HG03135 (cell line): Measurements from ENCODE around the gene SLC2A1.

Experiments
- ATAC-seq: cut with Tn5 transposase; IDR thresholded peaks from one replicate; pipeline ENCODE4 v1.9.1; 2021; ENCODE audit warnings: mild to moderate bottlenecking, moderate library complexity; ENCODE audit not compliant: unreplicated experiment

SLC2A1 gene

DNA sequence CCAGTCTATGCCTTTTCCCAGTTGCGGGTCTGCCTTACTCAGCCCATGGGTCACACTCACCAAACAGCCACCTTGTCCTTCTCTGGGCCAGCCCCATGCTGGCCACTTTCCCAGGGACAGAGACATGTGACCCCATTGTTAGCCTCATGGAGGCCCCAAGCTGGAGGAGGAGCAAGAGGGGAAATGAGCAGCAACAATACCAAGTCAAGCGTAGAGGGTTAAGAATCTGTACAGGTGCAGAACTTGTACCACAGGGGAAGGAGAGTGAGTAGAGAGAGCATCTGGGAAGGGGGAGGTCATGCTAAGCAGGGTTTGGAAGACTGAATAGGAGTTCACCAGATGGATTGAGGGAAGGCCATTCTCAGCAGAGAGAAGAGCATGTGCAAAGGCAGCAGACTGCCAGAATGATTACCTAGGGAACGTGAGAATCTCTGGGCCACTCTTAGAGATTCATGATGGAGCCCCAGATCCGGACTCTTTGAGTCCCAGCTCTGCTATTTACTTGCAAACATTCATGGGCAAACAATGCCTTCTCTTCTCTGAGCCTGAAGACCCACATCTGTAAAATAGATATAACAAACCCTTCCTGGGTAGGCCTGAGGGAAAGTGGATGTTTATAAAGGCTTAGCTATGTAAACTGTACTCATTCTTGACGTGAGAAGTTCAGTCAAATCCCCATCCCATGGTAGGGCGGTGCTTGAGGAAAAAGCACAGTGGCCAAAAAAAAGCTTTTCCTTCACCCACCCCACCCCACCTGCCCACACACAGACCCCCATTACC is 2.8 kb upstream of the SLC2A1 start:
- no peak for ATAC-seq

DNA sequence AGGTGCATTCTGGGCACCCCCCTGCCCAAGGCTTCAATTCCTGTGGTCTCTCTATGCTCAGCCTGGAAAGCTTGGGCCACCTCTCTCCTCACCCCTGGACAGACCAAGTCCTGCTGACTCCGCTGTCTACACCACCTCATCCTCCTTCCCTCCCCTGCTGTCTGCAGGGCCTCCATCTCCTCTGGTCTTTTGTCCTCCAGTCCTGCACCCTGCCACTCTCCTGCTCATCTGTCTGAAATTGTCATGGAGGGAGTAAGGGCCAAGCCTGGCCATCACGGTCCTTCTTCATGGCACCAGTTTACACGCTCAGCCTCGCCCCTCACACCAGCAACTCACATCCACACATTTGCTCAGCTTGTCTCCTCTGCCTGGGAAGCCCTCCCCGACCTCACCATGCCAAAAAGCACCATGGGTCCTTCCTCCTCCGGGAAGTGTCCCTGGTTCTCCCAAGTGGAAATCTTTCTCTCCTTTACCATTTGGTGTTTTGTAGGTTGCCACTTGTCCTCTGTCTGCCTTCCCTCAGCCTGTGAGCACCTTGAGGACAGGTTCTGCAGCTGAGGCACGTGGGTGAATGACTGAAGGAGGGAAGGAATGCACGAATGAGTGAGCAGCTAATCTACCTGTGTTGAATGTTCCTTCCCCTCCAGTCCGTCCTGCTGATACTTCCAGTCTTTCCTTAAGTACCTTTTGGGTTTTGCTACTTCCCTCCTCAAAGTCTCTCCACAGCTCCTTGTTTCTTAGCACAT is 2.1 kb upstream of the SLC2A1 start:
- ATAC-seq = no peak

DNA sequence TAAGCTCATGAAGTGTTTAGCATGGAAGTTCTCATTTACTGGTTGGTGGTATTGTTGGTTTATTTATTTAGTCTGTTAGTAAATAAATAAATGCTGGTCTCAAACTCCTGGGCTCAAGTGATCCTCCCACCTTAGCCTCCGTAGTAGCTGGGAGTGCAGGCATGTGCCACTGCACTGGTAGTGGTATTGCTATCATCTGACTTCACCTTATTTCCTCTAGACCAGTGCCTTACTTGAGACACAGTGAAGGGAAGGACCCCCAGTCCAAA is 1.4 kb upstream of the SLC2A1 start:
- ATAC-seq = no peak

DNA sequence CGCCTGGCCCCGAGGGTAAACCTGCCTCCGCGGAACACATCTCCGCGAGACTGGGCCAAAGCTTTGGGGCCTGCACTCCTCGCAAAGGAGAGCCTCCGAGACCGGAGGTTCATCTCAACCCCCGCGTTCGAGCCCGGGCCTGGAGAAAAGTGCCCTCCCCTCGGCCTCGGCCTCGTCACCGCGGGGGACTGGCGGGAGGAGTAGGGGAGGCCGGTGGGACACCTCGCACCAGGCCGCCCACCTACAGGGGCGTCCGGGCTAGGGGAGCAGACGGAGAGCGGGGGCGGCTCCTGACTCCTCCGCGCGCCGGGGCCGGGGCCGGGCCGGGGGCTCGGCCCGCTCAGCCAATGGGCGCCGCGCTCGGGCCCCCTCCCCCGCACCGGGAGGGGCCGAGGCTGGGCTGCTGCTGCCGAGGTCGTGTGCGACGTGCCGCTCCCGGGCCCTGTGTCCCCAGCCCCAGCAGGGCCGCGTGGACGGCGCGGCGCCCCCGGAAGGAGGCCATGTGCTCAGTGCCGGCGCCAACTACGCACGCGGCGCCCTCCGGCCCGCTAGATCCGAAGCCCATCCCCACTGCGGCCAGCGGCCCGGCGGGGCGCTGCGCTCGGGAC is 684 bp downstream of the SLC2A1 start:
- peak; percentile 36 for ATAC-seq

DNA sequence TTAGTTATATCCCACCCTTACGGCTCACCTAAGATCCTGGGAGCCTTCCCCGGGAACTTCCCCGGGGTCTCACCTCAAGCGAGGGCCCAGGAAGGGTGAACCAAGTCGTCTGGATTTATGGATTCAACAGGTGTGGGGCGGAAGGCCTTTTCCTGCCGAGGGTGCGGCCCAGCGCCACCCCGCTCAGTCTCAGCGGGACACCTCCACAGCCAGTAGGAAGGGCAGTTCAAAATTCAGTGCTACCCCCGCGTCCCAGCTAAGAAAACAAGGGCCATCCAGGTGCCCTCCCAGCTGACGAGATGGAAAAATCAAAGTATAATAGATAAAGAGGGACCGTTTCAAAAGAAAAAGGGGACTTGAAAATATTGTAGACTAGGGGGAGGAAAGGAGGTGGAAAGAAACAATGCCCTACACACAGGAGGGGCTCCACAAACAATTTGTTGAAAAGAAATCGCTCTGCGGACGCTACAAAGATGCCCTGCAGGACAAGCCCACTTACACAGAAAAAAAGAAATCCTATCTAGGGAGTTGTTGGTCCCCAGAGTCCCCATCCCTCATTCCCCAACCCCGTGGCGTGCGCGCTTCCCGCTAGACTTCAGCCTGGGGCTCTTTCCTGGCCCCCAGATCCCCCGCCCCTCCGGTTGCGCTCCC is 1.3 kb downstream of the SLC2A1 start:
- ATAC-seq = no peak

DNA sequence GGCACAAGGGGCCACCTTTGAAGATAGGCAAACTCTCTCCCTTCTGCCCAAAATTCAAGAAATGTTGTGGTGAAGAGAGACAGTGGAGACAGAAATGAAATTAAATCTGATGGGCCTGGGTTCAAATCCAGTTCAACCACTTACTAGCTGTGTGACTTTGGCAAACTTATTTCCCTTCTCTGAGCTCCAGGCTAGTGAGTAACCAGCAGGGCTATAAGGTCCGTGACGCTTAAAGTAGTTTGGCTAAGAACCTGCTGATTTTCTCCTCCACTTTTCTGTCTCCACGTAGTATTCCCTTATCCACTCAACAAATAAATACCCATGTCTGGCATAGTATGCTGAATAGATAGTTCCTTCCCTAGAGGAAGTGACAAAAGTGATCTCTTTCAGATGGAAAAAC is 1.9 kb downstream of the SLC2A1 start:
- no peak for ATAC-seq

DNA sequence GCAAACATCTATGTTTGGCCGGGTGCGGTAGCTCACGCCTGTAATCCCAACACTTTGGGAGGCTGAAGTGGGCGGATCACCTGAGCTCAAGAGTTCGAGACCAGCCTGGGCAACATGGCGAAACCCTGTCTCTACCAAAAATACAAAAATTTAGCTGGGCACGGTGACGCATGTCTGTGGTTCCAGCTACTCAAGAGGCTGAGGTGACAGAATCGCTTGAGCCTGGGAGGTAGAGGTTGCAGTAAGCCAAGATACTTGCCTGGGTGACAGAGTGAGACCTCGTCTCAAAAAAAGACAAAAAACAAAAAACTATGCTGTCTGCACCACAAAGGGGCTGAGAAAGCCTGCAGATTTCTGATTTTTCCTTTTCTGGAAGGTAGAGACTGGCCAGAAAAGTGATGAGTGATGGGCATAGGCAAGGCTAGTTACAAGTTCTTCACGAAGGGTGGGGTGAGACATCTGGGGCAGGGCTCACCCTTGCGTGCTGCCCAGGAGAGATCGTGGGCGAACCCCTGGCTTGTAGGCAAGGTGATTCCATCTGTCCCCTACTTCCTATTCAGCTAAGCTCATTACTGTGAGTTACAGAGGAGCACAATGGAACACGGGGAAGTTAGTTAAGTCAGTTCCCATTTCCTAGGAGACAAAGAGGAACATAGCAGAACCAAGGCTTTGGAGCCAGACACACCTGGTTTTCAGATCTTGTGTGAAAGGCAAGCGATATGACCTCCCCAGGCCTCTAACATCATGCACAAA is 3.2 kb downstream of the SLC2A1 start:
- ATAC-seq = no peak

DNA sequence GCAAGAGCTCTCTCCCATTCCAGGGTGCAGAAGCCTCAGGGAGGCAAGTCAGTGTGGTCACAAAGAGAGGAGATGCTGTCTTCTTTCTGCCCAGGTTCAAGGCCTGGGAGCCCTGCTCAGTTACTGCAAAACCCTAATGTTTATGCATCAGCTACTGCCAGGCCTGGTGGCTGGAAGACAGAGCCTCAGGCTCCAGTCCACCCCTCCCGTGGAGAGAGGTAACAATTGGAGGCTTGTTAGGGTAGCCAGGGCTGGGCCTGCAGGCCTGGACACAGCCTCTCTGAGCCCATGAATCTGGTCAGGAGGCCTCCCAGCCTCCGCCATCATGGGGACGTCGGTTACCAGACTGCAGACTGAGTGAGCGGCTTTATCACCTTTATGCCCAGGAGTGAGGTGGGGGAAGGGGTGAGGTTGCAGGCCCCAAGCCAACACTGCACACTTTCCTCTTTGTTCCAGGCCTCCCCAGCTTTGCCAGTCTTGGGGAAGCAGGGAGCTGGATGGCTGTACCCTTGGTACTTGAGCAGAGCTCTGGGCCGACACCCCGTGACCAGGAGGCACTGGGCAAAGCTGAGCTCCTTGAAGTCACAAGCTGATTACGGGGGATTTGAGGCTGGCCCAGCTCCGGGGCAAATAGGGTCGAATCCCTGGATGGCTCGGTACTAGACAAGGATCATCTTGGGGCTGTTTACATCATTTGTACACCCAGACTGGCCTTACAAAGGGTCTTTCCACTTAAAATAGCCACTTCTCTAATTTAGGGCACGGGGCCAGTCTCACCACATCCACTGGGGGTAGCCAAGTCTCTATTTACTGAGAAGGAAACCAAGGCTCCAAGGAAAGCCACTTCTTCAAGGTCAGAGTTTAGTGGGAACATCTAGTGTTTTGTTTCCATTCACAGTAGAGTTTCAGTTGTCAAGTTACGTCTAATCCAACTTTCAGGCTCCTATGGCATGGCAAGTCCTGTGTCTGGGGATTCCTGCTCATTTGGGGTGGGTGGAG is 5.2 kb downstream of the SLC2A1 start:
- no peak for ATAC-seq

DNA sequence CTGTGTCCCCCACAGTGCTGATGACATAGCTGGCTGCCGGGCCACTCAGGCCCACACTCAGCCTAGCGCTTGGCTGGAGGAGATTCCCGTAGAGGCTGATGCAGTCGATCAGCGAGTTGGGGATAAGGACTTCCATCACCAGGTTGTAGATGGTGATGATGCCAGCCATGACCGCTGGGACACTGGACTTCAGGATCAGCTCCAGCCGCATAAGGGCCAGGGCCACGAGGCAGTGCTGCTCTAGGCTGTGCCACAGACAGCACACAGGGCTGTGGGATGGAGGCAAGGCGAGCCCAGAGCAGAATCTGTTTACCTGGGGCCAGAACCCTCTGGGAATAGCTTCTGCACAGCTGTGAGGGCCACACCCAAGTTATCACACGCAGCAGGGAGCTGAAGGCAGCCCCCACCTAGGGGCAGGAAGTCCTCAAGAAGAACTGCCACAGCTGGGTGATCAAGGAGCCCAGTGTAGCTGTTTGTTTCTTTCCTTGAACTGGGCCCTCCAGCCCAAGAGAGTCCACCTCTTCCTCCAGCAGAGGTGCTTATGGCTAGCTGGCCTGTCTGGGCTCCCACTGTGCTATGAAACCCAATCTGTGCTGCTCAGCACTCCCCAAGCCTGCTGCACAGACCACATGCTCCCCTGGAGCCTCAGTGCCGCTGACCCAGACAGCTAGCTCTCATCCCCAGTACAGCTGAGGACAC is 6.2 kb downstream of the SLC2A1 start:
- no peak for ATAC-seq

DNA sequence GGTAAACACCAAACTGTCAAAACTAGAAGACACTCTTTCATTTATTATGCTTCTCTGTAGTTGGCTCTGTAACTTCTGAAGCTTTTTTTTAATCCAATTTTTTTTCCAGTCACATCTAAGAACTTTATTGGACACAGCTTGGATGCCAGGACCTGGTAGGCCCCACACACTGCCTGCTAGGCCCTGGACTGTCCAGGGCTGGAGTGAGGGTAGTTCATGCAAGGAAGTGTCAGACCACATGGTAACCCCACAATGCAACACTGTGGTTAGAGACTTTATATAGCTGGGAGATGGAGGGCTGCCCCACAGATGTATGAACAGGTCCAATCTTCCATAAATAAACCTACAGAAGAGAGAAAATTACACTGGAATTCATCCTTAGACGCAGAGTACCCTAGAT is 7.1 kb downstream of the SLC2A1 start:
- ATAC-seq = no peak

DNA sequence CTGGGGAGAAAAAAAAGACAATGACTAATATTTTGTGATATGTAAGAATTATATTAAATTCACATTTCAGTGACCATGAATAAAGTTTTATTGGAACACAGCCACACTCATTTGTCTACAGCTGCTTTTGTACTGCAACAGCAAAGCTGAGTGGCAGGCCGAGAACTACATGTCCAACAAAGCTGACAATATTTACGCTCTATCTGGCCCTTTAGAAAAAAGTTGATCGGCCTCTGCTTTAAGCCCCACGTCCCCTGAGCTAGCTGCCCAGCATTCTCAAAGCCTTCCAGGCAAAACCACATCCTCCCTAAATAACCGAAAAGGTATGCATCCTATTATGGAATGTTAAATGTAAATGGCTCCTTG is 8.6 kb downstream of the SLC2A1 start:
- no peak for ATAC-seq

DNA sequence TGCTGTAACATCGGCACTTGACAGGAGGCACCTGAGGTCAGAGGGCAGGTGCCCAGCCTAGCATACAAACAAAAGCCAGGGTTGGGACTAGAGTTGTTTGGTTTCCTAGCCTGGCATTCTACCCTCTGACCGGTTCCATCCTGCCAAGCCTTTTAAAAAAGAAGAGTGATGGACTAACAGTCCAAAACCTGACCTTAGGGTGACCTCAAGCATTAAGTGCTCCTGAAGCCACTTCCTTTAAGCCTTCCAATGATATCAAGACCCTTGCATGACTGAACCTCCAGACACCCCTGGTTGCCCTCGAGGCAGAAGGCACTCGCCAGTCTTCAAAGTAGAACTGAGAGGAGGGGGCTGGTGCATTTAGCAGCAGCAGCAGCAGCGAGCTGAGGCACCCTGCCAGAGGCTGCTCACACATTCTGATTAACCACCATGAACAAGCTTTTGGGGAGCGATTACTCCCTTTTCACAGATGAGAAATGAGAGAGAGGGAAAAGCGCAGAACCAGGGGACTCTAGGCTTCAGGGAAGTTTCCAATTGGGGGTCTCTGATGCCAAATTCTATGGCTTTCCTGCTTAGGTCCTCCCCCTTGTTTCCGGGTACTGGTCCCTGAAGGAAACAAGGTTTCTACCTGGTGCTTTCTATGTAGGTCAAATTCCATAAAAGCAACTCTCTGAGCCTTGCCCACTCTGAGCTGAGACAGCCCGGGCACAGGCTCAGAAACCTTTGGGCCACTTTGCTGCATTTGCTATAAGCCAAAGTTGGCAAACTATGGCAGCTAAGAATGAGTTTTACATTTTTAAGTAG is 9.2 kb downstream of the SLC2A1 start:
- no peak for ATAC-seq

DNA sequence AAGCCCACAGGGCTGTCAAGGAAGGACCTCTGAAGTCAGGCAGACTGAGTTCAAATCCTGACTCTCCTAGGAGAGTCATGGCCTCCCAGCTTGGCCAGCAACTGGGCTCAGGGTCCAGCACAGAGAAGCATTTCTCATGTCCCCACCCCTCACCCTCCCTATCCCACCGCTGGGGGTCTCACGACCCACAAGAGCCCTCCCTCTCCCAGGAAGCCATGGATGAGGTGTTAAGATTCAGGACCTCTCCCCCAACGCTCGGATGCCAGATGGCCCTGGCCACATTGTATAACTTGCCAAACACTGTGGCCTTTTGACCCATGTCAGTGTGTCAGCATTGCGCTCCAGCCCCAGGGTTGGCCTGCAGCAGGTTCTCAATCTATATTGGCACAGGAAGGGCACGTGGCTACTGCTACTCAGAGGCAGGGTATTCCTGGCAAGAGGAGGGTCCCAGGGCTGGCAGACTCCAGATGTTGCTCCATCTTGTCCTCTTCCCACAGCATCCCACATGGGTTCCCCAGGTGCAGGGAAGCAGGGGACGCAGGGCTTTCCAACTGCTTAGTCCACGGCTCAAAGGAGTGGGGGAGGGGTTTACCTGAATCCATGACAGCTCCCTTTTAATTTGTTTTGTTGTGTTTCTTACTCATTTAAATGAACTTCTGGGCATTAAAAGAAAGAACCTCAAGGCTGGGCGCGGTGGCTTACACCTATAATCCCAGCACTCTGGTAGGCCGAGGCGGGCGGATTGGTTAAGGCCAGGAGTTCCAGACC is 10.5 kb downstream of the SLC2A1 start:
- no peak for ATAC-seq

DNA sequence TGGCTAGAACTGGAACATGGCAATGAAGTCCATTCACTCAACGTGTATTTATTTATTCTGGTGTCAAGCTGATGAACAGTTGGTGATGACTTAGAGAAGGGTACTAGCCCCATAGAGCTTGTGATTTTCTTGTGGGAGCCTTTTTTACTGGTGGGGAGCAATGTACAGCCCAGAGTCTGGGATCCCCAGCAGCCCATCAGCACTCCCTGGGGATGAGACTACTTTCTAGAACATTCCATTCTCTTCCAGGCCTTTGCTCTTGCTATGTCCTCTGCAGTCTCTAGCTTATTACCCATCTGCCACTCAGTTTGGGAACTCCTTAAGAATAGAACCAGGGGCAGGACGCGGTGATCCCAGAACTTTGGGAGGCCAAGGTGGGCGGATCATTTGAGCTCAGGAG is 11.6 kb downstream of the SLC2A1 start:
- no peak for ATAC-seq

DNA sequence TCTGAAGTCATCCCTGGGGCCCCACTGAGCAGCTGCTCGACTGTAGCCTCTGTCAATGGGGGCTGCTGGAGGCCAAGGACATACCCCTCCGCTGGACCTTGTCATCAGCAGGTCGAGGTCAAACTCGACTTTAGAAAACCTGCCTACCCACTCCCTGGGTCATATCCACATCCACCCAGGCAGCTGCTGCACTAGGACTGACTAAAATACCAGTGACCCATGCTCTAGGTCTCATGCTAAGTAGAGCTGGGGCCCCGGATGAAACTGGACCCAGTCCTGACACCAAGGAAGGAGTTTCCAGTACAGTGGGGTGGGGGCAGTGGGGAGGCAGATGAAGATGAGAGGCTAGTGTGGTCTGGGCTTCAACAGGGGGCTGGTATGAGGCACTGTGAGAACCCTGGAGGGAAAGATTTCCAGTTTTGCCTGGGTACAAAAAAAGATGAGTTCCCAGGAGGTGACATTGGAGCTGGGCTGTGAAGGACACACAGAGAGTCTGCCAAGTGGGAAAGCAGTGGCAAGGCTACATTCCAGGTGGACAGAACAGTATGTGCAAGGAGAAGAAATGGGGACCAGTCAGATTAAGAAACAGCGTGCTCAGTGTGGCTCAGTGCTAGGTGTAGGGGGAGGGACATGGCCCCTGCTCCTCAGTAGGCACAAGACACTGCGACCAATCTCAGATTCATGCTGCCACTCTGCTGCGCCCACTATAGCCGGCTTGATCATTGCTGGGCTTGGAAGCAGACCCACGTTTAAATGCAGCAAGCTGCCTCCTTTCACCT is 12.4 kb downstream of the SLC2A1 start:
- no peak for ATAC-seq

DNA sequence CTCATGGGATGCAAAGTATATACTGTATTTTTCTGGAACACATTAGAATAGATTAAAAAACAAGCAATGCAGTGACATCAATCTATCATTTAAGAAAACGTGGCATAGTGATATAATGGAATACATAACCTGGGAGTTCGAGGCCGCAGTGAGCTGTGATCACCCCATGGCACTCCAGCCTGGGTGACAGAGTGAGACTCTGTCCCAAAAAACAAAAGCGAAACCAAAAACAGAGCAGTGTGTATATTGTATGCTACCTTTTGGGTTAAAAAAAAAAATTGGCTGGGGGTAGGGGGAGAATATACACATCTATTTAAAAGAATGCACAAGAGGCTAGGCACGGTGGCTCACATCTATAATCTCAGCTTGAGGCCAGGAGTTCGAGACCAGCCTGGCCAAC is 13.5 kb downstream of the SLC2A1 start:
- no peak for ATAC-seq
